ENCODE data around the gene SERPINB2.

GRCh38 chr18:63881851-63882250 is 5.7 kb upstream of the SERPINB2 start:
- TF ChIP-seq, protein P1, sequence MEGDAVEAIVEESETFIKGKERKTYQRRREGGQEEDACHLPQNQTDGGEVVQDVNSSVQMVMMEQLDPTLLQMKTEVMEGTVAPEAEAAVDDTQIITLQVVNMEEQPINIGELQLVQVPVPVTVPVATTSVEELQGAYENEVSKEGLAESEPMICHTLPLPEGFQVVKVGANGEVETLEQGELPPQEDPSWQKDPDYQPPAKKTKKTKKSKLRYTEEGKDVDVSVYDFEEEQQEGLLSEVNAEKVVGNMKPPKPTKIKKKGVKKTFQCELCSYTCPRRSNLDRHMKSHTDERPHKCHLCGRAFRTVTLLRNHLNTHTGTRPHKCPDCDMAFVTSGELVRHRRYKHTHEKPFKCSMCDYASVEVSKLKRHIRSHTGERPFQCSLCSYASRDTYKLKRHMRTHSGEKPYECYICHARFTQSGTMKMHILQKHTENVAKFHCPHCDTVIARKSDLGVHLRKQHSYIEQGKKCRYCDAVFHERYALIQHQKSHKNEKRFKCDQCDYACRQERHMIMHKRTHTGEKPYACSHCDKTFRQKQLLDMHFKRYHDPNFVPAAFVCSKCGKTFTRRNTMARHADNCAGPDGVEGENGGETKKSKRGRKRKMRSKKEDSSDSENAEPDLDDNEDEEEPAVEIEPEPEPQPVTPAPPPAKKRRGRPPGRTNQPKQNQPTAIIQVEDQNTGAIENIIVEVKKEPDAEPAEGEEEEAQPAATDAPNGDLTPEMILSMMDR (IDR thresholded peaks at IDR 0.05), result no peak
- no peak for TF ChIP-seq POLR2A (IDR thresholded peaks at IDR 0.05)

All from adrenal gland (tissue), 5 donors.